ENCODE data around the gene KIF11. TPM values are rescaled to one million over a fixed set of nuclear protein-coding genes. Genes with fewer than 3 reads are reported as not detected.
"Not testable (repeated sequence)": the region's sequence is repeated elsewhere in the genome, so short reads cannot be mapped to it uniquely, and the experiment has no call there.

KIF11 gene
- total and polyA plus RNA-seq, 2 experiments from 2014 or later = 7.1 to 19.9 TPM

DNA sequence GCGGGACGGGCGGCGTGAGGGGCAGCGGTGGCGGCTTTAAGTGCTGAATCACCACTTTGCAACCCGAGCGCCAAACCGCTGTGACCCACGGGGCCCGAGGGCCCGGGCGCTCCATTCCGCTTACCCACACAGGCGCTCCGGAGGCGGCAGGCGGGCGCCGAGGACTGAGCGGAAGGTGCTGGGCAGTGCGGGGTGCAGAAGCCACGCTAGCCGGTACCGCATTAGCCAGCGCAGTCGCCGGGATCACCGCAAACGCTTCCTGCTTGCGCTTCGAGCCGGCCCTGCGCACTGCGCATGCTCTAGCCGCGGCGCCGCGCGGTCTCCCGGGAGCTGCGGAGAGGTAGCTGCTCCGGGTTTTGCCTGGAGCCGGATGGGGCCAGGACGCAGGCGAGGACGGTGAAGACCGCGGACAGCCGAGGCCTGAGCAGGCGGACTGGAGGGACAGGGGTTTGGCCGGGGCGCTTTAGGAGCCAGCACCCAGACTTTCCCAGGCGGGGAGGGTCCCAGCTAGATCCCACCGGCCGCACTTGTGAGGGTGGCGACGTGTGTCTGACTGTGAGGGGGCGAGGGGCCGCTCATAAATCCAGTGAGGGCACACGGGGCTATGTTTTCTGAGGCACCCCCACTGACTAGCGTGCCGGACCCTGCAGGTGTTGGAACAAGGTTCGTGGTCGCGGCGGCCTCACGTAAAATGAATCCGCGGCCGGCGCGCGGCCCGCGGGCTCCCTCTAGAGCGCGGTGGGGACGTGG lies 19.0 kb upstream of the KIF11 start, which contains the start of gene IDE:
Gene IDE (minus strand): TSS at position 296 of the 750 bp plus-strand sequence. CDS start 74 bp downstream, at position 222.
- Histone ChIP-seq H3K36me3 (peaks cover 4% of the 10 kb centered on the region), H3K4me3 (peak within 1 kb of the TSS; percentile 65), H3K27me3 (no peaks in the 10 kb centered on the region), H3K27ac (peak within 1 kb of the TSS; percentile 93), H3K9me3 (ENCODE audit: low read depth) (no peaks in the 10 kb centered on the region), H3K4me1 (ENCODE audit: low read depth) (peaks cover 18% of the 10 kb centered on the region)
- TF ChIP-seq, protein P1, sequence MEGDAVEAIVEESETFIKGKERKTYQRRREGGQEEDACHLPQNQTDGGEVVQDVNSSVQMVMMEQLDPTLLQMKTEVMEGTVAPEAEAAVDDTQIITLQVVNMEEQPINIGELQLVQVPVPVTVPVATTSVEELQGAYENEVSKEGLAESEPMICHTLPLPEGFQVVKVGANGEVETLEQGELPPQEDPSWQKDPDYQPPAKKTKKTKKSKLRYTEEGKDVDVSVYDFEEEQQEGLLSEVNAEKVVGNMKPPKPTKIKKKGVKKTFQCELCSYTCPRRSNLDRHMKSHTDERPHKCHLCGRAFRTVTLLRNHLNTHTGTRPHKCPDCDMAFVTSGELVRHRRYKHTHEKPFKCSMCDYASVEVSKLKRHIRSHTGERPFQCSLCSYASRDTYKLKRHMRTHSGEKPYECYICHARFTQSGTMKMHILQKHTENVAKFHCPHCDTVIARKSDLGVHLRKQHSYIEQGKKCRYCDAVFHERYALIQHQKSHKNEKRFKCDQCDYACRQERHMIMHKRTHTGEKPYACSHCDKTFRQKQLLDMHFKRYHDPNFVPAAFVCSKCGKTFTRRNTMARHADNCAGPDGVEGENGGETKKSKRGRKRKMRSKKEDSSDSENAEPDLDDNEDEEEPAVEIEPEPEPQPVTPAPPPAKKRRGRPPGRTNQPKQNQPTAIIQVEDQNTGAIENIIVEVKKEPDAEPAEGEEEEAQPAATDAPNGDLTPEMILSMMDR (IDR thresholded peaks at IDR 0.05; ENCODE audit: low read depth, low read length) = peak; percentile 84
- DNase-seq (ENCODE audit: low read depth in 1 of 2, low spot score in 1 of 2) = peak; percentile 91 to 92

DNA sequence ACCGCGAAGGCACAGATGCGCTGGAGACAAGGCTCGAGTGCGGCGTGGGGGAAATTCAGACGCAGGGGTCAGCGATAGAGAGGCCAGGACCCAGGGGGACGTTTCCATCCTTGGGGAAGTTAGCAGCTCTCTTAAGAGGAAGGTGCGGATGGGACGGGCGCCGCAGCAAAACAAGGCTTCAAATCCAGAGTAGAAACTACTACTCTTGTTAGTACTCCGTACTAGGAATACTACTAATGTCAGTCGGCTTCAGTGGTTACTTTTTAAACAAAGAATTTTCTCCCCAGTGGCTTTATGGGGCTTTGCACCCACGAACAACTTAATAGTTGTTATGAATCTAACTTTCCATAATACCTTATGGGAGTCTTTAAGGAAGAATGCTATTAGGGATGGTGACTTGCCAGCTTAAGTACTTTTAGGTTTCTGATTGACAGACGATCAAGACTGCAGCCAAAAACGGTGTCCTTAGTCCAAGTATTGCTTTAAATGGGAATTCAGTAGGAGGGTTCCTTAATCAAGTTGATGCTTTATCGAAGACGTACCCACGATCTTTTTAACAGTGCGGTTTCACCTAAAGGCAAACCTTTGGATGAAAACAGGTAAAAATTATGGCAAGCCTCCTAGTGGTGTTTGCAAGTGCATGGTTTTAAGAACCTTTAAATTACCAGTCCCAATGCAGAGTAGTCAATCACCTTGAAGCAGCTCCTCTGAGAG lies 18.2 kb upstream of the KIF11 start:
- TF ChIP-seq, protein P1 (IDR thresholded peaks at IDR 0.05; ENCODE audit: low read depth, low read length) = no peak
- DNase-seq (ENCODE audit: low read depth in 1 of 2, low spot score in 1 of 2) = no peak
- H3K9me3 ChIP-seq (ENCODE audit: low read depth) = no peaks in the 10 kb centered on the region
- peak overlapping the region; percentile 93 for H3K27ac ChIP-seq
- peak overlapping the region; percentile 65 for H3K4me3 ChIP-seq
- H3K27me3 ChIP-seq = no peaks in the 10 kb centered on the region
- H3K36me3 ChIP-seq = no peaks in the 10 kb centered on the region
- H3K4me1 ChIP-seq (ENCODE audit: low read depth) = peaks cover 18% of the 10 kb centered on the region

DNA sequence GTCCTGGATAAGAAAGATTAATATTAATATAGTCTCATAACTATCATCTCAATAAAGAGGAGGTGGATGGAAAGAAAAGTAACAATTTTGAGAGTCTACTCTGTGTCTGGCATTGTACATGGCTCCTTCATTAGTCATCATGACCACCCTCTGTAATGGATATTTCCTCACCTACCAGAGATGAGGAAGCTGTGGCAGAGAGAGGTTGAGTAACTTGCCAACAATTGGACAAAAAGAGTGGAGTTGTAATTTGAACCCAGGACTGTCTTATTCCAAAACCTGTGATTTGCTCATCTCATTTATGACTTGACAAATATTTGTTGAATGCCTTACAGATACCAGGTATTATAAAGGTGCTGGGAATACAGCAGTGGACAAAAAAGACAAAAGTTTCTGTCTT lies 17.0 kb upstream of the KIF11 start:
- H3K36me3 ChIP-seq = no peaks in the 10 kb centered on the region
- peak in 1 of 2 donors; percentile 51 for DNase-seq (ENCODE audit: low read depth in 1 of 2, low spot score in 1 of 2)
- no peaks in the 10 kb centered on the region for H3K9me3 ChIP-seq (ENCODE audit: low read depth)
- no peaks in the 10 kb centered on the region for H3K27me3 ChIP-seq
- peaks cover 18% of the 10 kb centered on the region for H3K4me1 ChIP-seq (ENCODE audit: low read depth)
- H3K27ac ChIP-seq = no peak overlapping the region
- TF ChIP-seq, protein P1 (IDR thresholded peaks at IDR 0.05; ENCODE audit: low read depth, low read length) = no peak
- H3K4me3 ChIP-seq = no peak overlapping the region

DNA sequence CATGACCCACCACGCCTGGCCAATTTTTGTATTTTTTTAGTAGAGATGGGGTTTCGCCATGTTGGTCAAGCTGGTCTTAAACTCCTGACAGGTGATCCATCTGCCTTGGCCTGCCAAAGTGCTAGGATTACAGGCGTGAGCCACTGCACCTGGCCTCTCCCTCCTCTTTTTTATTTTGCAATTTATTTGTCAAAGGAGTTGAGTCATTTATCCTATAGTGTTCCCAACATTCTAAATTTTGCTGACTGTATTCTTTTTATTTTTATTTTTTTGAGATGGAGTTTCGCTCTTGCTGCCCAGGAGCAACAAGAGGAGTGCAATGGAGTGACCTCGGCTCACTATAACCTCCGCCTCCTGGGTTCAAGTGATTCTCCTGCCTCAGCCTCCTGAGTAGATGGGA lies 10.6 kb upstream of the KIF11 start:
- H3K9me3 ChIP-seq (ENCODE audit: low read depth); H3K27me3 ChIP-seq; H3K4me3 ChIP-seq; DNase-seq (ENCODE audit: low read depth in 1 of 2, low spot score in 1 of 2); H3K4me1 ChIP-seq (ENCODE audit: low read depth); H3K27ac ChIP-seq; H3K36me3 ChIP-seq: not testable (repeated sequence)

DNA sequence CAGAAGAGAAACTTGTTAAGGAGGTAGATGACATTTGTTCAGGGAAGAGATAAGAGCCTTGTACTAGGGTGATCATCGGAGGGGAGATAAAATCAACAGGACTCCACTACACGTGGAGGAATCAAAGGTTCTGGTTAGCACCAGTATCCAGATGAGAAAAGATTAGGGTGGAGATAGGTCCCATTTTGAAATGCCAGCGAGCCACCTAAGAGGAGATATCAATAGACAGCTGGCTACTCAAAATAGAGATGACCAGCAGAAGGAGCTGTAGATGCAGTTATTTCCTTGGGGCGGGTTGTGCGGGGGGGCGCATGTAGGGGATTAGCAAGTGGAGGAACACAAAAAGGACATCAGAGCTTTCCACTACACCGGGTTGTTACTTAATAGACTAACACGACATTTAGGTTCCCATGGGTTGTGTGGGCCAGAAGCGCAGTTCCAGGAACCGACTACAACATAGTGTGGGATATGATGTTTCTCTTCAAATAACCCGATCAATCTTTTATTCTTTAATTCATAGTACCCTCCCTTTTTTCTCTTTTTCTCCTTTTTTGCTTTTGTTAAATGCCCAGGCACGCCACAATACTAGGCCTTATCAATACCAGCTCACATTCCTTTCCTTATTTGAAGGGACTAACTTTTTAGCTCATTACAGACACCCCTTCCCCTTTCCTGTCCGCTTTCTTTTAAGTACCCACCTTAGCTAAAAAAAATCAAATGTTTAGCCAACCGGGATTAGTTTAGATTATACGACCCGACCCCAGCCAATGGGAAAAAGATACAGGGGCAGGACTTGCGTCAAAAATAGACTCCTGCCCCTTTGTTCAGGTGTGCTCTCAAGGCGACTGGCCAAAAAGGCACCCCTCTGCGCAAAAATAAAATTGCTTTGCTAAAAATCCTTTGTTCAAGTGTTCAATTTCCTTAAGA lies 2.0 kb upstream of the KIF11 start:
- Histone ChIP-seq H3K27ac (peak overlapping the region; percentile 95), H3K27me3 (no peaks in the 10 kb centered on the region), H3K4me1 (ENCODE audit: low read depth) (peaks cover 18% of the 10 kb centered on the region), H3K36me3 (no peaks in the 10 kb centered on the region), H3K4me3 (peak overlapping the region; percentile 27), H3K9me3 (ENCODE audit: low read depth) (no peaks in the 10 kb centered on the region)
- TF ChIP-seq, protein P1 (IDR thresholded peaks at IDR 0.05; ENCODE audit: low read depth, low read length) = peak; percentile 39
- peak; percentile 11 to 68 for DNase-seq (ENCODE audit: low read depth in 1 of 2, low spot score in 1 of 2)

All from cardiac muscle cell (in vitro differentiated cells and primary cell).